ENCODE results near the gene FXN. TPM values are rescaled to one million over a fixed set of nuclear protein-coding genes. Genes with fewer than 3 reads are reported as not detected.

FXN gene
- total and polyA plus RNA-seq, 4 donors, result 4.7 to 41.7 (median 23.9) TPM

- TF ChIP-seq FOXA1 (IDR thresholded peaks at IDR 0.05), result no peak
- TF ChIP-seq ATF3 (IDR thresholded peaks at IDR 0.05), result no peak
- TF ChIP-seq HNF4A (conservative IDR thresholded peaks at IDR 0.05), result no peak
- no peak for TF ChIP-seq TAF1 (conservative IDR thresholded peaks at IDR 0.05)
- no peak for TF ChIP-seq FOXA2 (IDR thresholded peaks at IDR 0.05)
- no peak for TF ChIP-seq HNF4G (IDR thresholded peaks at IDR 0.05)
- TF ChIP-seq NR2F2 (IDR thresholded peaks at IDR 0.05), result no peak
- TF ChIP-seq CTCF (IDR thresholded peaks at IDR 0.05; ENCODE audit: low read depth, low read length, missing input control), result no peak
- no peak for TF ChIP-seq RXRA (IDR thresholded peaks at IDR 0.05)
- TF ChIP-seq GABPA (IDR thresholded peaks at IDR 0.05 in 1 of 2, conservative IDR thresholded peaks at IDR 0.05 in 1 of 2), result no peak
- no peak for TF ChIP-seq ZBTB33 (IDR thresholded peaks at IDR 0.05)
- TF ChIP-seq SP1 (IDR thresholded peaks at IDR 0.05), result no peak
- no peak for TF ChIP-seq EGR1 (IDR thresholded peaks at IDR 0.05; ENCODE audit: low read depth in 2 of 2)
- no peak for TF ChIP-seq MAX (IDR thresholded peaks at IDR 0.05)
- TF ChIP-seq RAD21 (IDR thresholded peaks at IDR 0.05), result no peak
- no peak overlapping the region for H3K27ac ChIP-seq (ENCODE audit: low read depth in 1 of 2, low read length in 2 of 2)
- WGBS, result 75% methylated on average over 8 of the region's 8 CpGs
- peaks cover 0 to 4% (median under 1%) of the 10 kb centered on the region in 4 donors for H3K27me3 ChIP-seq (ENCODE audit: control insufficient read depth in 4 of 4, insufficient read depth in 4 of 4, low read length in 3 of 4)
- H3K4me1 ChIP-seq (ENCODE audit: control insufficient read depth in 4 of 4, insufficient read depth in 4 of 4, low read length in 3 of 4), result peaks cover 0 to 5% (median 0%) of the 10 kb centered on the region in 4 donors
- H3K4me3 ChIP-seq (ENCODE audit: low read depth in 1 of 3, low read length in 3 of 3), result no peak overlapping the region
- no peaks in the 10 kb centered on the region for H3K36me3 ChIP-seq (ENCODE audit: control insufficient read depth in 4 of 4, insufficient read depth in 3 of 4, low read depth in 1 of 4, low read length in 3 of 4)
- H3K9me3 ChIP-seq (ENCODE audit: control insufficient read depth in 4 of 4, low read length in 3 of 4), result no peaks in the 10 kb centered on the region
- H3K9ac ChIP-seq (ENCODE audit: low read depth in 1 of 2, low read length in 2 of 2), result no peak overlapping the region
- no peak for DNase-seq (ENCODE audit: low spot score)
Observed at GRCh38 chr9:69003051-69003450, 32.5 kb upstream of the FXN start.

- Histone ChIP-seq H3K36me3 (ENCODE audit: control insufficient read depth in 4 of 4, insufficient read depth in 3 of 4, low read depth in 1 of 4, low read length in 3 of 4) (no peaks in the 10 kb centered on the region), H3K4me3 (ENCODE audit: low read depth in 1 of 3, low read length in 3 of 3) (no peak overlapping the region), H3K9me3 (ENCODE audit: control insufficient read depth in 4 of 4, low read length in 3 of 4) (no peaks in the 10 kb centered on the region), H3K27ac (ENCODE audit: low read depth in 1 of 2, low read length in 2 of 2) (no peak overlapping the region), H3K9ac (ENCODE audit: low read depth in 1 of 2, low read length in 2 of 2) (no peak overlapping the region), H3K27me3 (ENCODE audit: control insufficient read depth in 4 of 4, insufficient read depth in 4 of 4, low read length in 3 of 4) (peaks cover 0 to 4% (median under 1%) of the 10 kb centered on the region in 4 donors), H3K4me1 (ENCODE audit: control insufficient read depth in 4 of 4, insufficient read depth in 4 of 4, low read length in 3 of 4) (no peaks in the 10 kb centered on the region)
- WGBS, result 63% methylated on average over 2 of the region's 2 CpGs
- no peak for DNase-seq (ENCODE audit: low spot score)
- TF ChIP-seq JUND (IDR thresholded peaks at IDR 0.05) (no peak), SP1 (IDR thresholded peaks at IDR 0.05) (no peak), RAD21 (IDR thresholded peaks at IDR 0.05) (no peak)
Observed at GRCh38 chr9:69004836-69005235, 30.7 kb upstream of the FXN start.

GRCh38 chr9:69009708-69010107 is 25.8 kb upstream of the FXN start:
- no peak for DNase-seq (ENCODE audit: low spot score)
- H3K4me1 ChIP-seq (ENCODE audit: control insufficient read depth in 4 of 4, insufficient read depth in 4 of 4, low read length in 3 of 4), result no peaks in the 10 kb centered on the region
- WGBS, result 47% methylated on average over 1 of the region's 1 CpG
- TF ChIP-seq EGR1 (IDR thresholded peaks at IDR 0.05; ENCODE audit: low read depth in 2 of 2), result no peak
- TF ChIP-seq CTCF (IDR thresholded peaks at IDR 0.05; ENCODE audit: low read depth, low read length, missing input control), result no peak
- no peak for TF ChIP-seq ZBTB33 (IDR thresholded peaks at IDR 0.05)
- TF ChIP-seq HNF4G (IDR thresholded peaks at IDR 0.05), result no peak
- TF ChIP-seq RAD21 (IDR thresholded peaks at IDR 0.05), result no peak
- TF ChIP-seq JUND (IDR thresholded peaks at IDR 0.05), result no peak
- TF ChIP-seq SP1 (IDR thresholded peaks at IDR 0.05), result no peak
- no peak for TF ChIP-seq HNF4A (conservative IDR thresholded peaks at IDR 0.05)
- TF ChIP-seq TAF1 (conservative IDR thresholded peaks at IDR 0.05), result no peak
- no peak for TF ChIP-seq GABPA (IDR thresholded peaks at IDR 0.05 in 1 of 2, conservative IDR thresholded peaks at IDR 0.05 in 1 of 2)
- no peak for TF ChIP-seq FOXA1 (IDR thresholded peaks at IDR 0.05)
- no peak for TF ChIP-seq YY1 (IDR thresholded peaks at IDR 0.05)
- no peak for TF ChIP-seq FOXA2 (IDR thresholded peaks at IDR 0.05)
- no peak for TF ChIP-seq MAX (IDR thresholded peaks at IDR 0.05)
- TF ChIP-seq ATF3 (IDR thresholded peaks at IDR 0.05), result no peak
- TF ChIP-seq RXRA (IDR thresholded peaks at IDR 0.05), result no peak

More at GRCh38 chr9:69009708-69010107, 25.8 kb upstream of the FXN start:
- H3K9ac ChIP-seq (ENCODE audit: low read depth in 1 of 2, low read length in 2 of 2), result no peak overlapping the region
- H3K4me3 ChIP-seq (ENCODE audit: low read depth in 1 of 3, low read length in 3 of 3), result no peak overlapping the region
- H3K9me3 ChIP-seq (ENCODE audit: control insufficient read depth in 4 of 4, low read length in 3 of 4), result no peaks in the 10 kb centered on the region
- no peaks in the 10 kb centered on the region for H3K36me3 ChIP-seq (ENCODE audit: control insufficient read depth in 4 of 4, insufficient read depth in 3 of 4, low read depth in 1 of 4, low read length in 3 of 4)
- H3K27ac ChIP-seq (ENCODE audit: low read depth in 1 of 2, low read length in 2 of 2), result no peak overlapping the region
- peaks cover 0 to under 1% (median 0%) of the 10 kb centered on the region in 4 donors for H3K27me3 ChIP-seq (ENCODE audit: control insufficient read depth in 4 of 4, insufficient read depth in 4 of 4, low read length in 3 of 4)
